ENCODE data around the gene CCDC8. TPM values are rescaled to one million over a fixed set of nuclear protein-coding genes. Genes with fewer than 3 reads are reported as not detected.
A peak's percentile ranks its signal among the peaks of the same experiment; 100 is the strongest.

CCDC8 gene
- total and polyA plus RNA-seq, 9 of the 15 experiments (the other 6 are each of a cell fraction or from before 2014, with no cell fraction given): 0.68 to 30.8 (median 15.6) TPM

GRCh38 chr19:46442808-46443450 lies 29.6 kb upstream of the CCDC8 start (continued):
- no peak for TF ChIP-seq AFF1 (IDR thresholded peaks at IDR 0.05; ENCODE audit: low read depth in 1 of 2, partially characterized antibody in 2 of 2)
- TF ChIP-seq KDM2B (CRISPR knock-in tag; IDR thresholded peaks at IDR 0.05): no peak
- no peak for TF ChIP-seq KAT7 (CRISPR knock-in tag; IDR thresholded peaks at IDR 0.05; ENCODE audit: borderline replicate concordance)
- TF ChIP-seq ZNF280B (CRISPR knock-in tag; IDR thresholded peaks at IDR 0.05): no peak
- TF ChIP-seq SRSF9 (IDR thresholded peaks at IDR 0.05; ENCODE audit: borderline replicate concordance, low read depth, low read length): no peak
- peak; percentile 10; the same call in 1 of the 2 replicates for TF ChIP-seq ATF3 (IDR thresholded peaks at IDR 0.05)
- TF ChIP-seq ATF3 (CRISPR knock-in tag; conservative IDR thresholded peaks at IDR 0.05): no peak
- TF ChIP-seq EZH2 (IDR thresholded peaks at IDR 0.05; ENCODE audit: borderline replicate concordance, low read depth, low read length): no peak
- no peak for TF ChIP-seq GATA2 (CRISPR knock-in tag; IDR thresholded peaks at IDR 0.05)
- TF ChIP-seq FOXA1 (IDR thresholded peaks at IDR 0.05; ENCODE audit: borderline replicate concordance): no peak
- no peak for TF ChIP-seq GATAD2B (IDR thresholded peaks at IDR 0.05; ENCODE audit: borderline replicate concordance)
- TF ChIP-seq RBM22 (IDR thresholded peaks at IDR 0.05; ENCODE audit: low read depth, low read length, poor library complexity, severe bottlenecking): no peak
